ENCODE data around the gene KDM4E. TPM values are rescaled to one million over a fixed set of nuclear protein-coding genes. Genes with fewer than 3 reads are reported as not detected.
"Not testable (repeated sequence)": the region's sequence is repeated elsewhere in the genome, so short reads cannot be mapped to it uniquely, and the experiment has no call there.

KDM4E gene
- total RNA-seq, 1 donor from 2014 or later, result not detected

DNA sequence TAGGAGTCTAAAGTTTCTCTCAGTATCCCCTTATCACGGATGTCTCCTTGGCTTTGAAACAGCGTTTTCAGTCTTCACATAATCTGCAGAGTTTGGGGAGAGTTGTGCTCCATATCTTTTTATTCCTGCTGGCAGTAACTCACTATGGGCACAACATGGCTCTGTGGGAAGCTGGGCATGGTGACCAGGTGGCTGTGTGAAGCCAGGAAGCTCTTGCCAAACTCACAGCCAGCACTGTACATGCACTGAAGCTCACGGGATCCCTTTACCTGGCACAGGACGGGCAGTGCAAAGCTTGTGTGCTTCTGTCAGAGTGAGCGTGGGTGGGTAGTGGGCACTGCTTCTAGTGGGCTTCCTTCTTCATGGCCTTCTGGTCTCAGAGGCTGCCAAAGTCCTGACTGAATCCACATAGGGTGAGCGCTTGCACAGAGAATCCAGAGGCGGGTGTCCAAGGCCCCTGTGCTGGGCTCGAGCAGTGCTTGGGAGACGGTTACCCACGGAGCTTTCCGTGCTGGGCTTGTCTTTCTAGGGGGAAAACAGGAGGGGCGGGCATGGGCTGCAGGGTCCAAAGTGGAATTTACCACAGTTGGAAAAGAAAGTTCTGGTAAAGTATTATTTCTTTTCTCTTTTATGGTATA lies 10.8 kb upstream of the KDM4E start:
- Mint-ChIP-seq H3K4me3 (ENCODE audit: unreplicated experiment) (no peak overlapping the region), H3K9me3 (ENCODE audit: unreplicated experiment) (no peaks in the 10 kb centered on the region), H3K4me1 (ENCODE audit: unreplicated experiment) (no peaks in the 10 kb centered on the region), H3K36me3 (ENCODE audit: unreplicated experiment) (no peaks in the 10 kb centered on the region), H3K27ac (ENCODE audit: unreplicated experiment) (no peak overlapping the region), H3K27me3 (ENCODE audit: unreplicated experiment) (peaks cover 30% of the 10 kb centered on the region)
- DNase-seq (ENCODE audit: extremely low spot score, unreplicated experiment), result no peak
- TF ChIP-seq, protein P1, sequence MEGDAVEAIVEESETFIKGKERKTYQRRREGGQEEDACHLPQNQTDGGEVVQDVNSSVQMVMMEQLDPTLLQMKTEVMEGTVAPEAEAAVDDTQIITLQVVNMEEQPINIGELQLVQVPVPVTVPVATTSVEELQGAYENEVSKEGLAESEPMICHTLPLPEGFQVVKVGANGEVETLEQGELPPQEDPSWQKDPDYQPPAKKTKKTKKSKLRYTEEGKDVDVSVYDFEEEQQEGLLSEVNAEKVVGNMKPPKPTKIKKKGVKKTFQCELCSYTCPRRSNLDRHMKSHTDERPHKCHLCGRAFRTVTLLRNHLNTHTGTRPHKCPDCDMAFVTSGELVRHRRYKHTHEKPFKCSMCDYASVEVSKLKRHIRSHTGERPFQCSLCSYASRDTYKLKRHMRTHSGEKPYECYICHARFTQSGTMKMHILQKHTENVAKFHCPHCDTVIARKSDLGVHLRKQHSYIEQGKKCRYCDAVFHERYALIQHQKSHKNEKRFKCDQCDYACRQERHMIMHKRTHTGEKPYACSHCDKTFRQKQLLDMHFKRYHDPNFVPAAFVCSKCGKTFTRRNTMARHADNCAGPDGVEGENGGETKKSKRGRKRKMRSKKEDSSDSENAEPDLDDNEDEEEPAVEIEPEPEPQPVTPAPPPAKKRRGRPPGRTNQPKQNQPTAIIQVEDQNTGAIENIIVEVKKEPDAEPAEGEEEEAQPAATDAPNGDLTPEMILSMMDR (IDR thresholded peaks at IDR 0.05), result no peak

GRCh38 chr11:95016139-95016538 lies 8.9 kb upstream of the KDM4E start:
- H3K4me1 Mint-ChIP-seq (ENCODE audit: unreplicated experiment), result no peaks in the 10 kb centered on the region
- DNase-seq (ENCODE audit: extremely low spot score, unreplicated experiment), result no peak
- no peaks in the 10 kb centered on the region for H3K9me3 Mint-ChIP-seq (ENCODE audit: unreplicated experiment)
- peaks cover 14% of the 10 kb centered on the region for H3K27me3 Mint-ChIP-seq (ENCODE audit: unreplicated experiment)
- no peaks in the 10 kb centered on the region for H3K36me3 Mint-ChIP-seq (ENCODE audit: unreplicated experiment)
- H3K27ac Mint-ChIP-seq (ENCODE audit: unreplicated experiment), result no peak overlapping the region
- TF ChIP-seq, protein P1 (IDR thresholded peaks at IDR 0.05), result no peak
- no peak overlapping the region for H3K4me3 Mint-ChIP-seq (ENCODE audit: unreplicated experiment)

DNA sequence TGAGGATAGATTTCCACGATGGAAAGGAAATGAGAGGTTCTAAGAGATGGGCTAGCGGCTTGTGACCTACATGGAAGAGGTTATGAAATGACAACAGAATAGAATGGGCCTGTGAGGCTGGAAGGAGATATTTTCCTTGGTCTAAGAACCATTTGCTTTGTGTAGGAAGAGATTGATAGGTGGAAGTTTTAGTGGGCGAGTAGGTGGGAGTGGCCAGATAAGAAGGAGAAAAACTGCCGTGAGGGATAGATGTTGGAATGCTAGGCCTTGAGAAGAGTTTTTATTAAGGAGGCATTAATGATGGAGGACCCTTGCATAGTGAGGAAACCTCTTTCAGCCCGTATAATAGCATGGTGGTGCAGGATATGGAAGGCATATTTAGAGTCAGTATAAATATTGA lies 3.6 kb upstream of the KDM4E start:
- not testable (repeated sequence) for H3K36me3 Mint-ChIP-seq (ENCODE audit: unreplicated experiment); H3K4me3 Mint-ChIP-seq (ENCODE audit: unreplicated experiment); H3K27ac Mint-ChIP-seq (ENCODE audit: unreplicated experiment); H3K27me3 Mint-ChIP-seq (ENCODE audit: unreplicated experiment); H3K9me3 Mint-ChIP-seq (ENCODE audit: unreplicated experiment); DNase-seq (ENCODE audit: extremely low spot score, unreplicated experiment); H3K4me1 Mint-ChIP-seq (ENCODE audit: unreplicated experiment)

- not testable (repeated sequence) for H3K4me3 Mint-ChIP-seq (ENCODE audit: unreplicated experiment); H3K4me1 Mint-ChIP-seq (ENCODE audit: unreplicated experiment); H3K36me3 Mint-ChIP-seq (ENCODE audit: unreplicated experiment); DNase-seq (ENCODE audit: extremely low spot score, unreplicated experiment); H3K27me3 Mint-ChIP-seq (ENCODE audit: unreplicated experiment); H3K27ac Mint-ChIP-seq (ENCODE audit: unreplicated experiment); H3K9me3 Mint-ChIP-seq (ENCODE audit: unreplicated experiment)
Measured at GRCh38 chr11:95025594-95025993, 536 bp downstream of the KDM4E start.

- TF ChIP-seq, protein P1 (IDR thresholded peaks at IDR 0.05), result no peak
- H3K36me3 Mint-ChIP-seq (ENCODE audit: unreplicated experiment), result no peaks in the 10 kb centered on the region
- H3K4me3 Mint-ChIP-seq (ENCODE audit: unreplicated experiment), result no peak overlapping the region
- no peak overlapping the region for H3K27ac Mint-ChIP-seq (ENCODE audit: unreplicated experiment)
- DNase-seq (ENCODE audit: extremely low spot score, unreplicated experiment), result no peak
- no peaks in the 10 kb centered on the region for H3K4me1 Mint-ChIP-seq (ENCODE audit: unreplicated experiment)
- H3K27me3 Mint-ChIP-seq (ENCODE audit: unreplicated experiment), result peaks cover 20% of the 10 kb centered on the region
- peaks cover 6% of the 10 kb centered on the region for H3K9me3 Mint-ChIP-seq (ENCODE audit: unreplicated experiment)
Measured at GRCh38 chr11:95028357-95028756, 3.3 kb downstream of the KDM4E start.

GRCh38 chr11:95033051-95033450 lies 8.0 kb downstream of the KDM4E start:
- Mint-ChIP-seq H3K27ac (ENCODE audit: unreplicated experiment) (no peak overlapping the region), H3K4me1 (ENCODE audit: unreplicated experiment) (no peaks in the 10 kb centered on the region), H3K4me3 (ENCODE audit: unreplicated experiment) (no peak overlapping the region), H3K27me3 (ENCODE audit: unreplicated experiment) (peaks cover 43% of the 10 kb centered on the region), H3K36me3 (ENCODE audit: unreplicated experiment) (no peaks in the 10 kb centered on the region), H3K9me3 (ENCODE audit: unreplicated experiment) (peaks cover 6% of the 10 kb centered on the region)
- no peak for DNase-seq (ENCODE audit: extremely low spot score, unreplicated experiment)
- TF ChIP-seq, protein P1 (IDR thresholded peaks at IDR 0.05), result no peak

Data from osteocyte (in vitro differentiated cells).